Suprapubic skin (tissue), 4 donors: ENCODE results near the gene LLGL2. TPM values are rescaled to one million over a fixed set of nuclear protein-coding genes. Genes with fewer than 3 reads are reported as not detected.

Experiments used
- DNase-seq, 2 donors: peaks; one replicate each; pipeline ENCODE4 v3.0.0-alpha.2; 2019; ENCODE audit warnings: low spot score in 2 of 2
- H3K27ac ChIP-seq: fragments of 200-600 bp; sonication (generic); one replicate; pipeline ENCODE4 v1.5.1; 2019
- H3K27me3 ChIP-seq: fragments of 200-600 bp; sonication (generic); one replicate; pipeline ENCODE4 v1.5.1; 2019
- H3K36me3 ChIP-seq: fragments of 200-600 bp; sonication (generic); one replicate; pipeline ENCODE4 v1.5.1; 2019
- H3K4me1 ChIP-seq: fragments of 200-600 bp; sonication (generic); one replicate; pipeline ENCODE4 v1.5.1; 2019
- H3K4me3 ChIP-seq: fragments of 200-600 bp; sonication (generic); one replicate; pipeline ENCODE4 v1.5.1; 2019; ENCODE audit warnings: mild to moderate bottlenecking
- H3K9me3 ChIP-seq: fragments of 200-600 bp; sonication (generic); one replicate; pipeline ENCODE4 v1.5.1; 2019
- CTCF ChIP-seq, 2 donors: fragments of 200-600 bp in 1 of 2; fragments of 450-650 bp in 1 of 2; sonication (generic) in 1 of 2; IDR thresholded peaks; one replicate each; pipeline ENCODE4 v1.5.1; 2016 to 2019; ENCODE audit warnings: antibody characterized with exemption in 2 of 2, mild to moderate bottlenecking in 1 of 2, moderate library complexity in 1 of 2
- EP300 ChIP-seq: sonication (generic); formaldehyde crosslinking; IDR thresholded peaks from one replicate; pipeline ENCODE4 v1.6.1; 2017; ENCODE audit warnings: antibody characterized with exemption
- POLR2A ChIP-seq, 2 donors: fragments of 450-650 bp; IDR thresholded peaks; one replicate each; pipeline ENCODE4 v1.6.1; 2017; ENCODE audit warnings: antibody characterized with exemption in 2 of 2, mild to moderate bottlenecking in 2 of 2, moderate library complexity in 2 of 2
- POLR2AphosphoS5 ChIP-seq, 3 donors: sonication (generic); formaldehyde crosslinking; IDR thresholded peaks; one replicate each; pipeline ENCODE4 v1.6.1; 2017; ENCODE audit warnings: antibody characterized with exemption in 3 of 3
- WGBS: methylation state at CpG from one replicate; pipeline ENCODE4 v1.1.5; 2018; 5-methylcytosine and 5-hydroxymethylcytosine counted together
- total RNA-seq, 4 donors: library from RNA; depleted of rRNA; stranded (reverse); fragments of >200 nt; gene quantifications; one replicate each; pipeline ENCODE4 v1.1.0, GENCODE V29; 2016

The LLGL2 gene
- total RNA-seq, 4 donors from 2014 or later, result 75.3 to 114 (median 78.4) TPM

- H3K27ac ChIP-seq, result no peak overlapping the region
- H3K4me1 ChIP-seq, result peaks cover 6% of the 10 kb centered on the region
- no peak for TF ChIP-seq EP300
- TF ChIP-seq POLR2AphosphoS5 (IDR thresholded peaks at IDR 0.05), result no peak
- TF ChIP-seq POLR2A (IDR thresholded peaks at IDR 0.05), result no peak
- TF ChIP-seq CTCF (IDR thresholded peaks at IDR 0.05), result no peak
- 78% methylated on average over 6 of the region's 23 CpGs for WGBS
- DNase-seq, result no peak
- H3K9me3 ChIP-seq, result no peaks in the 10 kb centered on the region
- H3K4me3 ChIP-seq, result no peak overlapping the region
- peaks cover 87% of the 10 kb centered on the region for H3K36me3 ChIP-seq
- no peaks in the 10 kb centered on the region for H3K27me3 ChIP-seq
Measured at GRCh38 chr17:75503337-75503950, 22.1 kb upstream of the LLGL2 start.

DNA sequence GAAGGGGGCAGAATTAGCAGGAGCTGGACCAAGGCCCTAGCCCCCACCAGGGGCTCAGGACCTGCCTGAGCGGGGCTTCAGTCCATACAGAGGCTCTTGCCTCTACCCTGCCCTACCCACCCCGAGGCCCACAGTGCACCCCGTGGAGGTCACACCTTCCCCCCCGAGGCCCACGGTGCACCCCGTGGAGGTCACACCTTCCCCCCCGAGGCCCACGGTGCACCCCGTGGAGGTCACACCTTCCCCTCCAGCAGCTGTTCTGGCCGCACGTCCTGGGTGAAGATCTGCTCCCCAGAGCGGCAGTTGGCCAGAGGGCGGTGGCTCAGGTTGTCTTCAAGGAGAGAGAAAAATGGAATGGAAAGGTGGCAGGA, 21.5 kb upstream of the LLGL2 start:
- no CpG with 5 or more reads among the region's 13 CpGs for WGBS
- Histone ChIP-seq H3K36me3 (peaks cover 84% of the 10 kb centered on the region), H3K9me3 (no peaks in the 10 kb centered on the region), H3K27me3 (no peaks in the 10 kb centered on the region), H3K4me1 (peaks cover 9% of the 10 kb centered on the region), H3K4me3 (no peak overlapping the region), H3K27ac (no peak overlapping the region)
- peak in 1 of 2 donors; percentile 64 for DNase-seq
- TF ChIP-seq POLR2AphosphoS5 (IDR thresholded peaks at IDR 0.05) (no peak), POLR2A (IDR thresholded peaks at IDR 0.05) (no peak), EP300 (no peak), CTCF (IDR thresholded peaks at IDR 0.05) (no peak)

DNA sequence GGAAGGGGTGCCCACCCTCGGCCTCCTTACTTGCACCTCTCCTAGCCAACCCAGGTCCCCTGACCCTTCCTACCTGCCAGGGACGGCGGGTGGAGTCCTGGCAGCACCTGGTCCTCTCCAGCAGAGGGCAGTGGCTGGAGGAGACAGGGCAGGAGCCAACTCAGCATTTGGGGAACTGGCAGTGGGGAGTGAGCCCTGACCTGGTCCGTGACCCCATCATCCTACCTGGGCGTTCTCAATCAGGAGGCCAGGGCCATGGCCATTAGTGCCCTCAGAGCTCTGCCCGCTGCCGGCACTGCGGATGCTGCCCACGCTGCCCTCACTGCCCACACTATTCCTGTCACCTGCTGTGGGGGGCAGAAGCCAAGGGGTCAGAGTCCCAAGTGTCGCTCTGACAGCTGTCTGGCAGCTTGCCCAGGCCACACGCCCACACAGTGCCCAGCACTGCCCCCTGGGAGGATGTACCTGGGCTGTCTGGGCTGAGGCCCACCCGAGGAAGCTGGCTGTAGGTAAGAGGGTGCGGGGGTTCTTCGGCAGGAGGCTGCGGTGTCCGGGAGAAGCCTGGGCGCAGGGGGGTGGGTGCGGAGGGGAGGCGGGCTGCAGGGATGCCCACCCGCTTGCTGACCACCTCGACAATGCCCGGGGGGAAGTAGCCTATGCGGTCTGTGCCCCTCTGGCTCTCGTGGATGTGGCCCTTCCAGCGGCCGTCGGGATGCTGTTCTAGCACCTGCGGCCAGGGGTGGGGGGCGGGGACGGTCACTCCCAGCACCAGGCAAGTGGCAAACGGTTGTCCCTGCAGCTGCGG, 20.9 kb upstream of the LLGL2 start:
- Histone ChIP-seq H3K9me3 (no peaks in the 10 kb centered on the region), H3K4me3 (no peak overlapping the region), H3K36me3 (peaks cover 81% of the 10 kb centered on the region), H3K27me3 (no peaks in the 10 kb centered on the region), H3K27ac (no peak overlapping the region), H3K4me1 (peaks cover 15% of the 10 kb centered on the region)
- TF ChIP-seq CTCF (IDR thresholded peaks at IDR 0.05) (peak in 1 of 2 donors; percentile 60), POLR2AphosphoS5 (IDR thresholded peaks at IDR 0.05) (no peak)
- no peak for DNase-seq
- WGBS, result 71% methylated on average over 9 of the region's 32 CpGs

DNA sequence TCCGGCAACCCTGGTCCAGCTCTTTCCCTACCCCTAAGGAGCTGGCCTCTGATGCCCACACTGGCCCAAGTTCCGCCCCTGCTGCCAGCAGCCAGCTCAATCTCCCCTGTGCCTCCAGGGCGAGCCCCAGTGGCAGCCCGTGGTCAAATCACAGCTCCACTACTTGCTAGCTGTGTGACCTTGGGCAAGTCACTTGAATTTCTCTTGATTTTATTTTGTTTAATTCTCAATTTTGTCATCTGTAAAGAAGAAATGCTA, 20.4 kb upstream of the LLGL2 start:
- TF ChIP-seq CTCF (IDR thresholded peaks at IDR 0.05) (no peak), POLR2A (IDR thresholded peaks at IDR 0.05) (no peak), POLR2AphosphoS5 (IDR thresholded peaks at IDR 0.05) (no peak), EP300 (no peak)
- Histone ChIP-seq H3K4me1 (peaks cover 20% of the 10 kb centered on the region), H3K27ac (no peak overlapping the region), H3K9me3 (no peaks in the 10 kb centered on the region), H3K4me3 (no peak overlapping the region), H3K36me3 (peaks cover 76% of the 10 kb centered on the region), H3K27me3 (no peaks in the 10 kb centered on the region)
- no peak for DNase-seq
- WGBS, result 89% methylated on average over 4 of the region's 4 CpGs

GRCh38 chr17:75505640-75506039, 19.9 kb upstream of the LLGL2 start:
- Histone ChIP-seq H3K4me3 (no peak overlapping the region), H3K4me1 (peaks cover 25% of the 10 kb centered on the region), H3K27ac (no peak overlapping the region), H3K27me3 (no peaks in the 10 kb centered on the region), H3K36me3 (peaks cover 72% of the 10 kb centered on the region), H3K9me3 (no peaks in the 10 kb centered on the region)
- TF ChIP-seq CTCF (IDR thresholded peaks at IDR 0.05), result no peak
- TF ChIP-seq POLR2AphosphoS5 (IDR thresholded peaks at IDR 0.05), result no peak
- TF ChIP-seq EP300, result no peak
- no peak for TF ChIP-seq POLR2A (IDR thresholded peaks at IDR 0.05)
- 85% methylated on average over 15 of the region's 15 CpGs for WGBS
- DNase-seq, result no peak
